Raji (cell line): Measurements from ENCODE around the gene UCHL3.

Source experiments
- POLR2A ChIP-seq: IDR thresholded peaks from 2 replicates; pipeline ENCODE4 v1.6.1; 2011; ENCODE audit warnings: low read depth, low read length, control low read depth; ENCODE audit not compliant: insufficient read depth

UCHL3 gene

DNA sequence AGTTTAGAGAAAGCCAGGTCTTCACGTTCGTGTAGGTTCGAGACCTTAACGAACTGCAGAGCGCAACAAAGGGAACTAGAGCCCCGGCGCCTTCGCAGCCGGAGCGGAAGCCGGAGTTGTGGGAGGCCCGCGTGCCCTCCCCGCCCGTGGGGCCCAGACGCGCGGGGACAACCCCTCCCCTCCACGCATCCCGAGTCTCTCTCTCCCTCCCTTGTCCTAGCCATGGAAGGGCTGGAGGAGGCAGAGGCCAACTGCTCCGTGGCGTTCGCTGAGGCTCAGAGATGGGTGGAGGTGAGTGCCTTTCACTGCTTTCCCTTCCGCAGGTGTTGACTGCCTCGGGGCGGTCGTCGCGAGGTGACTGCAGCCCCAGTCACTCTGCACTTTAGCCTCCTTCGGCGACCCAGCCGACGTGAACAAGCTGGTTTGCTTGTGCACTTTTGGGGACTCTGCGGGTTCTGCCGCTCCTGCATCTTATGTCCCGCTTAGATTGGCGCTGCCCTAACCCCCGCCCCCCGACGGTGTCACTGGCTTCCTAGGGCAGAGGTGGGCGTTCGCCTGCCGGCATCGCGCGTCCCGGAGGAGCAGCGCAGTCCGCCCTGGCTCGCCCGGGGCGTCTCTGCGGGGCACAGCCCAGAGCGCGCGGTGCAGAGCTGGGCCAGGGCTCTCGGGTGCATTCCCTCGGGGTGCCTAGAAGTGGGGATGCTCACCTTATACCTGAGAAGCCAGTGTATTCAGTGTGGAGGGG lies 87.0 kb downstream of the UCHL3 start:
- TF ChIP-seq POLR2A = no peak

DNA sequence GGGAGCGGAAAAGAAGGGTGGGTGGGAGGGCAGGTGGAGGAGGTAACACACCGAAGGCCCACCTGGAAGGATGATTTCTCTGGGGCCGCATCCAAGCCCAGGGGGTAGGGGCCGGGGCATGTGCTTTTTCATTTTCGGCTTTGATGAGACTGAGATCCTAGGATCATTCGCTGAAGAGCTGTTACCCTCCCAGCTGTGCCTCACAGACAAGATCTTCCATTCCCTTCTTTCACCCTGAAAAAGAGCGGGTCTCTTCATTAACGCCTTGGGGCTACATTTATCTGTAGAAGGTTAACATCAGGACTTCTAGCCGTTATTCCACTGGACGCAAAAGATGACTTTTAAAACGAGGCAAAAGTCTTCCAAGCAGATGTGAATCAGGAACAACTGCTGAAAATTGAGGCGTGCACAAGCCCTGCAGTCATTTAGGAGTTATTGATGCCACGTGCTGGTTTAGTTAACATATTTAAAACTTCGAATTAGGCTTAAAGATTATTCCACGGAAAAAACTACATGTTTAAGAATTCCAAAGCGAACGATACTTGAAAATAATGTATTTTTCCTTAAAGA lies 87.7 kb downstream of the UCHL3 start:
- TF ChIP-seq POLR2A = no peak

DNA sequence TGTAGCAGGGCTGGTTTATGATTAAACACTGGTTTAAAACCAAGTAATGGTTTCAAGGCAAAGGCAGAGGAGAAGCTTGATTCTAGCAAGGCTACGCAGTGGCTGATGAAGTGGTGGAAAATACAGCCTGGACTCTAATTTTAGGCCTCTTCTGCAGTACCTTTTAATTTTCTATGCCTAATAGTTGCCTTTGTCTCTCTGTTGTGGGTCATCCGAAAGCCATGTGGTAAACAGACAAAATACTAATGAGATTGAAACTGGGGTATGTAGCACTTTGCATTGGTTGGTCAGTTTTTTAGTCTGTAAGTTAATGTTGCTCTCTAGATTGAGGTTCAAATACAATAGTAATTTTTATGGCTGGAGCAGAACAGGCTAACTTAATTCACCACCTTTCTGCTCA lies 89.9 kb downstream of the UCHL3 start:
- no peak for TF ChIP-seq POLR2A

DNA sequence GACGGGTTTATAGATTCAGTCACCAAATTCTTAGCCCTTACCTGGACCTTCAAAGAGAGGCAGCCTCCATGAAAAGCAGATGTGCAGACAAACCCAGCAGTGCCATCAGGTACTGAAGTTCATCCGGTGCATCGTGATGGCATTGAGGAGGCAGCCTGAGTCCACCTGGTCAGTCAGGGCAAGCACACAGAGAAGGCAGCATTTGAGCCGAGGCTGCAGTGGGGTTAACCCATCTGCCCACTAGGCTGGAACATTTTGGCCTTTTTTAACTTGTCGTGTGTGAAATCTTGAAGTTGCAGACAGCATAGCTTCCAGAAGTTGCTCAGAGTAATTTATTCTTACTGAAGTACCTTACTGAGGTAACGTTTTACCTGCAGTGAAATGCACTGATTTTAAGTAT lies 91.4 kb downstream of the UCHL3 start:
- no peak for TF ChIP-seq POLR2A

DNA sequence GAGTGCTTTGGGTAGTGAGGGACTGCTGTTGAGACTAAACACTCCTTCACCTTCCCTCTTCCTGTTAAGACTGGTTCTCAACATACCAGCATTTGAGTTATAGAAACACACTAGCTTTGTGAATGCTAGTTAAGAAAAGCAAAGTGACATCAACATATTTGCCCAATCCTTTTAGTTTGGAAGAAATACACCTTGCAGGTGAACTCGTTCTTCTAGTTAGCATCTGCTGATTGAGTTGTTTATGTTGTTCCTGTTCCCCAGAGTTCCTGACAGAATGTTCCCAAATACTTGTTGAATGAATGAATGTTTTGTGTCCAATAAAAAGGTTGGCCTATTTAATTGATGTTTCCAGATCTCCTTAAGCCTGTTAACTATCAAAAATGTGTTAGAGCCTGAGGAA lies 93.6 kb downstream of the UCHL3 start:
- TF ChIP-seq POLR2A = no peak

DNA sequence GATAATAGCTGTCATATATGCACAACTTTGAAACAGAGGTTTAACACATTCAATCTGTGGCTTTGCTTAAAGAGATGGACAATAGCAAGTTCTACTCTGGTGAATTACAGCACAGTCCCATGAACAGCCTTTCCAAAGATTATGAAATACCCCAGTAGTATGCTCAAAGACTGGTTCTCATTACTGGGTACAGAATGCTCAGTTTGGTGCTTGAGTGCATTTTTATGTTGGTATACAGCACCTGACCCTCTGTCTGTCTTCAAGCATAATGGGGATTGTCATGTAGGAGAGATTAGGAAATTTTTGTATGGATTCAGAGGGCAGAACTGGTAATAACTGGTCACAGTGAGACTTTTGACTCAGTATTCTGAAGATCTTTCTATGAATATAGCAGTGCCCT lies 94.1 kb downstream of the UCHL3 start:
- TF ChIP-seq POLR2A = no peak

DNA sequence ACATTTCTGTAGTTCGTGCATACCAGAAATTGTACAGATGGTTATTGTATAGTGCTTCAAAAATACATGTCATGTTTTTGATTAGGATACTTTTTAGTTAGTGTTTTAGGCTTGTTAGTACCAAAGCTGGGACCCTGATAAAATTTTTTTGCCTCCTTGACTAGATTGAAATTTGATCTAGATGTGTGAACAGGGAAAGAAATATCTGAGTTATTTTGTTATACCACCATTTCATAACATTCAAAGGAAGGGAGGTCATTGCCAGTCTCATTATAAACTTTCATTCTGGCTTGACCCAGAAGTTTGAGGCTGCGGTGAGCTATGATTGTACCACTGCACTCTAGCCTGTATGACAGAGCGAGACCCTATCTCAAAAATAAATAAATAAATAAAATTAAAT lies 95.5 kb downstream of the UCHL3 start:
- TF ChIP-seq POLR2A = no peak

DNA sequence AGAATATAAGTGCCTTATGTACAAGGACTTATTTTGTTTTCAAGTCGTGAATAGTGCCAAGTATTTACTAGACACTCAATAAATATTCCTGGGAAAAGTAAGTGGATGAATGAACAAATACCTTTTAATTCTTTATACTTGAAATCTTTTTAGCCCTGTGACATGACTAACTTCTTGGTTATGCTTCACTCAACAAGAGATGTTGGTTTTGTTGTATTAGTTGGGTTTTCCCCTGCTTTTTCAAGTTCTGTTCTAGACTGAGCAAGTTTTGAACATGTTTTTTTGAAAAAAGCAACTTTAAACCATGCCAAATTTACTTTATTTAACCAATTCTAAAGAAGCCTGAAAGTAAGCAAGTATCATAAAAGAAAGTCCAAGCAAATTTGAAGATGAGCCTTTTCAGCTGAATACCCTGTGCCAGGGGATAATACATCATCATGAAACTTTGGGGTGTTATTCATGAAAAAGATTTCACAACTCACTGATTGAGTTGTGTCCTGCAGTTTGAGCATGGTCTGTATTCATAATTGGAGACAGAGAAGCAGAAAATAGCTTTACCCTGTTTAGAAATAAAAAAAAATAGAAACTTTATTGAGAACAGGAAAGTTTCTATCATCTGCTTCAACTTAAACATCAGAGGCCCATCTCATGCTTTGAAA lies 97.7 kb downstream of the UCHL3 start:
- no peak for TF ChIP-seq POLR2A

DNA sequence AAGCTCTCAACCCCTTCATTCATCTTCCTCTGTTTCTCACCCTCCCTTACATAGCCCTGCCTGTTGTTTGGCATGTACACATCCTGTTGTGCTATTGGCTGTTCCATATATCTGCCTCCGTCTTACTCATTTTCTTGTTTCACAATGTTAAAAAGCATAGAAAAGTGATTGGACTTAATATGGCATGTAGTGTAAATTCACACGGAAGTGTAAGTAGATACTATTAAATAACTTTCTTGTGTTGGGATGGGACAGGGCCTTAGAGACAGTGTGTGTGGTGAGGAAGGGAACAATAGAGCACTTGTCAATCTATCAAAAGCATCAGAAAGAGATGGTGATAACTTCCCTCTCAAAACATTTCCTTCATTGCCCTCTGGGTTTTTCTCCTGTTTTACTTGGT lies 98.9 kb downstream of the UCHL3 start:
- TF ChIP-seq POLR2A = no peak

DNA sequence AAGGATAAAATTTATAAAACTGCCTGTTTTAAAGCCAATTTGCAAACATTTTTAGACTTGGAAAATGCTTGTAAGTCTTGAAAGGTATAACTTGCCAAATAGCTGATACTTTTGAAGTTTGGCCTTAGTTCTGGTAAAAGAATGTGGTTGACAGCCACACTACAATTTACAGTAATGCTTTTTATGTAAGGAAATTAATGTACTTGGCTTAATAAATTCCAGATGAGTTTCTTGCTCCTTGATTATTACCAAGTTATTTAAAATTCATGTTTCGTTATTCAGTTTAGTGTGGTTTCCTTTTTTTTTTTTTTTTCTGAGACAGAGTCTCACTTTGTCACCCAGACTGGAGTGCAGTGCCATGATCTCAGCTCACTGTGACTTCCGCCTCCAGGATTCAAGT lies 101.4 kb downstream of the UCHL3 start:
- TF ChIP-seq POLR2A = no peak

DNA sequence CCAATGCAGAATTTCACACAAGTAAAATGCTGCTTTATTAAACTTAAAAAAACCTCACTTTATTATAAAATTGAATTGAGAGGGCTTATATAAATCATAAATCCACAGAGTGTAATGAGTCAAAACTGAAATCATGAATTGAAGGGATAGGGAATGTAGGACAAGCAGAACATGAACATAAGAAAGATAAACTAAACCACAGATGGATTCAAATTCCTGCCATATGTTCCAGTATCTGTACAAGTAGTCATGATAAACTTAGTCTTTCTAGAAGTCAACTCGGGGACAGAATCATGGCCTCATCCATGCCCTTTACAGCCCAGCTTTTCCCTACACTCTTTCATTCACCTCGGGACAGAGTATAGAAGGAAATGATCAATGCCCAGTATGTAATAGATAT lies 103.1 kb downstream of the UCHL3 start:
- no peak for TF ChIP-seq POLR2A
